ENCODE data around the gene BCL2L15. TPM values are rescaled to one million over a fixed set of nuclear protein-coding genes. Genes with fewer than 3 reads are reported as not detected.

Gene BCL2L15
- total RNA-seq, 1 donor from 2014 or later: 0.04 TPM

- Histone ChIP-seq H3K4me3 (no peak overlapping the region), H3K79me2 (ENCODE audit: low read depth) (no peaks in the 10 kb centered on the region), H3K9ac (no peak overlapping the region), H4K20me1 (ENCODE audit: low read depth) (no peaks in the 10 kb centered on the region), H3K36me3 (no peaks in the 10 kb centered on the region), H3K27me3 (no peaks in the 10 kb centered on the region), H3K27ac (no peak overlapping the region), H3K4me1 (no peaks in the 10 kb centered on the region), H2AFZ (replicated peaks) (no peak overlapping the region), H3F3A (ENCODE audit: low read depth) (no peaks in the 10 kb centered on the region), H3K4me2 (no peak overlapping the region), H3K9me3 (ENCODE audit: low read depth) (no peaks in the 10 kb centered on the region)
- DNase-seq (ENCODE audit: low spot score): no peak
- Mint-ChIP-seq H3K27me3 (ENCODE audit: insufficient read depth, low read depth) (peaks cover 2% of the 10 kb centered on the region), H3K27ac (no peak overlapping the region), H3K36me3 (no peaks in the 10 kb centered on the region), H3K9me3 (peaks cover 2% of the 10 kb centered on the region), H3K4me1 (no peaks in the 10 kb centered on the region), H3K4me3 (no peak overlapping the region)
- TF ChIP-seq EZH2phosphoT487 (IDR thresholded peaks at IDR 0.05) (no peak), EZH2 (IDR thresholded peaks at IDR 0.05) (no peak)
- TF ChIP-seq, protein P1, sequence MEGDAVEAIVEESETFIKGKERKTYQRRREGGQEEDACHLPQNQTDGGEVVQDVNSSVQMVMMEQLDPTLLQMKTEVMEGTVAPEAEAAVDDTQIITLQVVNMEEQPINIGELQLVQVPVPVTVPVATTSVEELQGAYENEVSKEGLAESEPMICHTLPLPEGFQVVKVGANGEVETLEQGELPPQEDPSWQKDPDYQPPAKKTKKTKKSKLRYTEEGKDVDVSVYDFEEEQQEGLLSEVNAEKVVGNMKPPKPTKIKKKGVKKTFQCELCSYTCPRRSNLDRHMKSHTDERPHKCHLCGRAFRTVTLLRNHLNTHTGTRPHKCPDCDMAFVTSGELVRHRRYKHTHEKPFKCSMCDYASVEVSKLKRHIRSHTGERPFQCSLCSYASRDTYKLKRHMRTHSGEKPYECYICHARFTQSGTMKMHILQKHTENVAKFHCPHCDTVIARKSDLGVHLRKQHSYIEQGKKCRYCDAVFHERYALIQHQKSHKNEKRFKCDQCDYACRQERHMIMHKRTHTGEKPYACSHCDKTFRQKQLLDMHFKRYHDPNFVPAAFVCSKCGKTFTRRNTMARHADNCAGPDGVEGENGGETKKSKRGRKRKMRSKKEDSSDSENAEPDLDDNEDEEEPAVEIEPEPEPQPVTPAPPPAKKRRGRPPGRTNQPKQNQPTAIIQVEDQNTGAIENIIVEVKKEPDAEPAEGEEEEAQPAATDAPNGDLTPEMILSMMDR (IDR thresholded peaks at IDR 0.05): no peak
Measured at GRCh38 chr1:113857776-113858175, 29.6 kb downstream of the BCL2L15 start.

GRCh38 chr1:113856401-113856790, 31.0 kb downstream of the BCL2L15 start:
- TF ChIP-seq, protein P1 (IDR thresholded peaks at IDR 0.05): no peak
- no peak for TF ChIP-seq EZH2phosphoT487 (IDR thresholded peaks at IDR 0.05)
- no peak for TF ChIP-seq EZH2 (IDR thresholded peaks at IDR 0.05)
- Histone ChIP-seq H3K9me3 (ENCODE audit: low read depth) (no peaks in the 10 kb centered on the region), H3K9ac (no peak overlapping the region), H4K20me1 (ENCODE audit: low read depth) (no peaks in the 10 kb centered on the region), H3K4me2 (no peak overlapping the region), H3K79me2 (ENCODE audit: low read depth) (no peaks in the 10 kb centered on the region), H3K4me1 (no peaks in the 10 kb centered on the region), H3F3A (ENCODE audit: low read depth) (no peaks in the 10 kb centered on the region), H3K4me3 (no peak overlapping the region), H3K27me3 (no peaks in the 10 kb centered on the region), H2AFZ (replicated peaks) (no peak overlapping the region), H3K27ac (no peak overlapping the region), H3K36me3 (no peaks in the 10 kb centered on the region)
- DNase-seq (ENCODE audit: low spot score): no peak
- no peak overlapping the region for H3K4me3 Mint-ChIP-seq
- H3K27ac Mint-ChIP-seq: no peak overlapping the region
- no peaks in the 10 kb centered on the region for H3K36me3 Mint-ChIP-seq
- H3K27me3 Mint-ChIP-seq (ENCODE audit: insufficient read depth, low read depth): no peaks in the 10 kb centered on the region
- peaks cover 2% of the 10 kb centered on the region for H3K9me3 Mint-ChIP-seq
- no peaks in the 10 kb centered on the region for H3K4me1 Mint-ChIP-seq

GRCh38 chr1:113855630-113856400, 31.6 kb downstream of the BCL2L15 start:
- Histone ChIP-seq H3K4me1 (no peaks in the 10 kb centered on the region), H3K4me2 (no peak overlapping the region), H4K20me1 (ENCODE audit: low read depth) (no peaks in the 10 kb centered on the region), H3K27ac (no peak overlapping the region), H2AFZ (replicated peaks) (no peak overlapping the region), H3K36me3 (no peaks in the 10 kb centered on the region), H3K27me3 (no peaks in the 10 kb centered on the region), H3K9me3 (ENCODE audit: low read depth) (no peaks in the 10 kb centered on the region), H3K79me2 (ENCODE audit: low read depth) (no peaks in the 10 kb centered on the region), H3K4me3 (no peak overlapping the region), H3K9ac (no peak overlapping the region), H3F3A (ENCODE audit: low read depth) (no peaks in the 10 kb centered on the region)
- TF ChIP-seq, protein P1 (IDR thresholded peaks at IDR 0.05): no peak
- TF ChIP-seq EZH2phosphoT487 (IDR thresholded peaks at IDR 0.05): no peak
- TF ChIP-seq EZH2 (IDR thresholded peaks at IDR 0.05): no peak
- H3K4me1 Mint-ChIP-seq: no peaks in the 10 kb centered on the region
- H3K9me3 Mint-ChIP-seq: peaks cover 2% of the 10 kb centered on the region
- no peak overlapping the region for H3K4me3 Mint-ChIP-seq
- H3K27ac Mint-ChIP-seq: no peak overlapping the region
- no peaks in the 10 kb centered on the region for H3K36me3 Mint-ChIP-seq
- no peak for DNase-seq (ENCODE audit: low spot score)
- no peaks in the 10 kb centered on the region for H3K27me3 Mint-ChIP-seq (ENCODE audit: insufficient read depth, low read depth)
